ENCODE measurements around the gene APBA1.
"Not testable (repeated sequence)": the region's sequence is repeated elsewhere in the genome, so short reads cannot be mapped to it uniquely, and the experiment has no call there.

APBA1 gene

DNA sequence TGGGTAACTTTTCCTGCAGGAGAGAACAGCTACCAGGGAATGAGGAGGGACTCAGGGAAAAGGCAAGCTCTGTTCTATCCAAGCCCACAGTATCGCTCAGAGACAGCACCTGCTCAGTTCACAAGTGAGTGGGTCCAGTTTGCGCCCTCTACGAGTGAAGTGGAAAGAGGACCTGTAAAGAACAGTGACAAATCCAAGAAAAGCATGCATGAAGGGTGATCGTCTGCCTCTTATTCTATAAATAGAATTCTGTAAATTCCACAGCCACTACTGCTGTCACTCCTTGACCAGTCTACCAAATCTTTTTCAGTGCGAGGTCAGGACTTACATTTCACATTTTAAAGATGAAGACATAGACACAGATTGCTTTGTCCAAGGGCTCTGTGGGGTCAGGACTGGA lies 229.7 kb downstream of the APBA1 start:
- no peak for DNase-seq (ENCODE audit: low read depth)

DNA sequence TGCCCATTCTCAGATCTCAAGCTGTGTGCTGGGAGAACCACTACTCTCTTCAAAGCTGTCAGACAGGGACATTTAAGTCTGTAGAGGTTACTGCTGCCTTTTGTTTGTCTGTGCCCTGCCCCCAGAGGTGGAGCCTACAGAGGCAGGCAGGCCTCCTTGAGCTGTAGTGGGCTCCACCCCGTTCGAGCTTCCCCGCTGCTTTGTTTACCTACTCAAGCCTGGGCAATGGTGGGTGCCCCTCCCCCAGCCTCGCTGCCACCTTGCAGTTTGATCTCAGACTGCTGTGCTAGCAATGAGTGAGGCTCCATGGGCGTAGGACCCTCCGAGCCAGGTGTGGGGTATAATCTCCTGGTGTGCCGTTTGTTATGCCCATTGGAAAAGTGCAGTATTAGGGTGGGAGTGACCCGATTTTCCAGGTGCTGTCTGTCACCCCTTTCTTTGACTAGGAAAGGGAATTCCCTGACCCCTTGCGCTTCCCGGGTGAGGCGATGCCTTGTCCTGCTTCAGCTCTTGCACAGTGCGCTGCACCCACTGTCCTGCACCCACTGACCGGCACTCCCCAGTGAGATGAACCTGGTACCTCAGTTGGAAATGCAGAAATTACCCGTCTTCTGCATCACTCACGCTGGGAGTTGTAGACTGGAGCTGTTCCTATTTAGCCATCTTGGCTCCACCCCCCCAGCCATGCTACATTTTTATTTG lies 231.8 kb downstream of the APBA1 start:
- DNase-seq (ENCODE audit: low read depth) = not testable (repeated sequence)

DNA sequence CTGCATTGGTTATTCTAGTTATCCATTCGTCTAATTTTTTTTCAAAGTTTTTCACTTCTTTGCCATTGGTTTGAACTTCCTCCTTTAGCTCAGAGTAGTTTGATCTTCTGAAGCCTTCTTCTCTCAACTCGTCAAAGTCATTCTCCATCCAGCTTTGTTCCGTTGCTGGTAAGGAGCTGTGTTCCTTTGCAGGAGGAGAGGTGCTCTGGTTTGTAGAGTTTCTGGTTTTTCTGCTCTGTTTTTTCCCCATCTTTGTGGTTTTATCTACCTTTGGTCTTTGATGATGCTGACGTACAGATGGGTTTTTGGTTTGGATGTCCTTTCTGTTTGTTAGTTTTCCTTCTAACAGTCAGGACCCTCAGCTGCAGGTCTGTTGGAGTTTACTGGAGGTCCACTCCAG lies 232.5 kb downstream of the APBA1 start:
- DNase-seq (ENCODE audit: low read depth) = not testable (repeated sequence)

DNA sequence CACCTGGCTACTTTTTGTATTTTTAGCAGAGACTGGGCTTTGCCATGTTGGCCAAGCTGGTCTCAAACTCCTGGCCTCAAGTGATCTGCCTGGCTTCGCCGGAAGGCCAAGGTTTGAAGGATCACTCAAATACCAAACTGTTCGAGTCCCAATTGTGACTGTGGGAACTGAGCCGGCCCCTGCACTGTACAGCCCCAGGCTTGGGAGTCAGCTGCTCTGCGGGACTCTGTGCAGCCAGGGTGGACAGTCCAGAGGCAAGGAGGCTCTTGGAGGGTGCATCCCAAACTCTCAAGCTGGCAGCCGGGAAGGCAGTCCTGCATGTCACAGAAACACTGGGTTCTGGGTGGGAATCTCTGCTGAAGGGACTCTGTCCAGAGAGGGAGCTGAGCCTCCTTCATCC lies 238.2 kb downstream of the APBA1 start:
- no peak for DNase-seq (ENCODE audit: low read depth)

DNA sequence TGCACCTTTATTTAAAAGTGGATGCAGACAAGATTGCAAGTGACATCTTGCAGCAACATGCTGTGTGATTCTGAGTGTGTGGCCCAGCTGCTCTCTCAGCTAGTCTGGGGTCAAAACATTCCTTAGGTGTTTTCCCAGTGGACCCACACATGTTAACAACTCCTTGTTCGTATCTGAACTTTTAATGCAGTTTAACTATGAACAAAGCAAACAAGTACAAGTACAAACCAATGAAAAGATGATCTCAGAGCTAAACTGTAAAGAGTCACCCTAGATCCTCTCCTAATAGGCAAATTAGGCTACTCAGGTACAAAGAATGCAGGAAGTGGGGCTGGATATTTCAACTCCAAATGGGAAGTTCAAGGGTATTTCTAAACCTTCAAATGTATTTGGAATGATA lies 238.8 kb downstream of the APBA1 start:
- DNase-seq (ENCODE audit: low read depth) = peak; percentile 54

DNA sequence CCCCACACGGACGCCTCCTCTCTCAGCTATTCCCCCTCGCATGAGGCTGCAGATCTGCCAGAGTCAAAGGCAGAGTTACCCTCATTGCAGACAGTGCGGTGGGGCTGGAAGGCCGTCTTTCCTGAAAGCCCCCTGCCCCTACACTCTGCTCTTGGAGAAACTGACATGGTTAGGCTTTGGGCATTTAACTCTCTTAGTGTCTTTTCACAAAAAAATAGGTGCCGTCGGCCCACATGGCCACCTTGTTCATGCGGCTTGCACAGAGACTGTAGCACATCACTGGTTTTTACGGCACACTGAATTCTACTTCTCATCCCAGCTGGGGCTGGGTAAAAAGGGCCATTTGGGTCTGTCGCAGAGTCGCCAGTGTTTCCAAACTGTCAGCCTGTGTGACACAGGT lies 239.5 kb downstream of the APBA1 start:
- DNase-seq (ENCODE audit: low read depth) = no peak

DNA sequence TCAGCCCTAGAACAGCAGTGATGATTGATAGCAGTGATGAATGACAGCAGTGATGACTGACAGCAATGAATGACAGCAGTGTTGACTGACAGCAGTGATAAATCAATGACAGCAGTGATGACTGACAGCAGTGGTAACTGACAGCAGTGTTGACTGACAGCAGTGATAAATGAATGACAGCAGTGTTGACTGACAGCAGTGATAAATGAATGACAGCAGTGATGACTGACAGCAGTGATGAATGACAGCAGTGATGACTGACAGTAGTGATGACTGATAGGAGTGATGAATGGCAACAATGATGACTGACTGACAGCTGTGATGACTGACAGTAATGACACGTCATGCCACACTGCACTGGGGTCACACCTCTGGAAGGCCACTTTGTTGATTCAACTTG lies 240.4 kb downstream of the APBA1 start:
- no peak for DNase-seq (ENCODE audit: low read depth)

DNA sequence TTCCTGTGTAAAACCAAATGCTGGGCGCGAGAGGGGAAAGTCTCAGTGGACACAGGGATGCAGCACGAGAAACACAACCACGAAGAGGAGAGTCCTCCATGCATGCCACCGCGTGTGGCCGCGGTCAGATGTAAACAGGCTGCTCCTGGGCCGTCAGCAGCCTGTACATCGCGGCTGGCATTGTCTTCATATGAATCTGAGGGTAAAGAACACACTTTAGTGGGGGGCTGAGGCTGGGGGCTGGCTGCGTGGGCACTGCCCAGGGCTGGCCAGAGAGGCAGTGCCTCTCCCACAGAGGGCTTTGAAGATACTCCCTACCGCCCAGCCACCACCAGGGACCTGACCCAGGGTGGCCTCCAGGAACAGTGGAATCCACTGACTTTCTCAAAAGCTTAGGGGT lies 241.0 kb downstream of the APBA1 start:
- no peak for DNase-seq (ENCODE audit: low read depth)

DNA sequence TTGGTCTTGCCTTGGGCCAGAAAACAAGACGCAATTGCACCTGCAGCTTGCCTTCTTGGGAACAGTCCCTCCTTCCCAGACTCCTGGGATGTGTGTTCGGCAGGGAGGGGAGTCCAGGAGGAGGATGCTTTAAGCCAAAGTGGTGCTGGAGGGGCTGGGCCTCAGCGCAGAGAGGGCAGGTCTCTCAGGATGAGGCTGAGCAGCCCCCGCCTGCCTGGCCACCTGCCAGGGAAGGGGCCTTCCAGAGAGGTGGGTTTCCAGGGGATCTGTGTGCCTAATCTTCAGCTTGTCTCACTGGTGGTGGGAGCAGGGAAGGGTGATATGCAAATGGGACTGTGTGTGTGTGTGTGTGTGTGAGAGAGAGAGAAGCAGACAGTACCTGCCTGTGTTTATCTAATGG lies 242.0 kb downstream of the APBA1 start:
- DNase-seq (ENCODE audit: low read depth) = no peak

DNA sequence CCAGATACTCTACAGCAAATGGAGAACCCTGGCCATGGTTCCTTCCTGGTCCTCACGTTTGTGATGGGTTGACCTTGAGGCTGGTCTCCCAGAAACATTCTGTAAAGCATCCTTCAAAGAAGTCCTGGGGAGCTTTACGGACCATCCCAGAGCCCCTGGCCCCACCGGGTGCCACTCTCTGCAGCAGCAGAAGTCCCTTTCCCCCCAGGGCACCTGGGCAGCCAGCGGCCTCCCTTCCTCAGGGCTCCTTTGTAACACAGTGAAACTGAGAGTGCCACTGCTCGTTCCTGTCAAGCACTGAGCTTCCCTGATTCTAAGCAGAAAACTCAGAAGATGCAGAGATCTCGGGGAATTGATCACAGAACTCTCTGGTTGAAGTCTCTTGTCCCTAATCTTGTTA lies 242.9 kb downstream of the APBA1 start:
- DNase-seq (ENCODE audit: low read depth) = no peak

DNA sequence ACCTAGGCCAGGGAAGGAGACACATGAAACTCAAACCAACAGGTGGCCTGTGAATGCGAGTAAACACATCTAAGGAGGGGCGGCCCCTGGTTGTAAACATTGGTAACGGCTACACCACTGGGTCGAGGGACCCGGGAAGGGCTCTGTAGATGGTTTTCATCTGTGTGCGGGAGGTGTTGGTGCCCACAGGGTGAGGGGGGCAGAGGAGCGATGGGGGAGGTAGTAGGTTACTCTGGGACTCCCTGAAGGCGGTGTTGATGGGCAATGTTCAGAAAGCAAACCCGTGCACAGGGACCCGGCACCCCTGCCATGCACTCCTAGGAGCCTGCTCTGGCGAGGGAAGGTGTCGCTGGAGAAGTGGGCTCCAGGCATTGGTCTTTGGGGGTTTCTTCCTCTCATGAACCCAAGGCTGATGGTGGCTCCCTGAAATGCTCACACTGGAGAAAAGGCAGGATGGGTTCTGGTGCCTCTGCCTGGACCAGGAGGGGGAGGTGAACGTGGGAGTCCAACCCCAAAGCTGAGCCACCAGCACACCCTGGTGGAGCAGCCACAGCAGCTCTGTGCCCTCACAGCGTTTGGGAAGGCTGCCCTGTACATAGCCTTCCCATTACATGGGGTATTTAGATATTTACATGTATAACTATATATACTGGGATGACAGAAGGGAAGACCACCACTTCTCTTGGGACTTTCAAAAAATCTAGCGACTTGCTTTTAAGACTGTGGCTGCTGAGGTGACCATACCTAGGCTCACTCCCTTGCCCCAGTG lies 244.0 kb downstream of the APBA1 start:
- DNase-seq (ENCODE audit: low read depth) = no peak

DNA sequence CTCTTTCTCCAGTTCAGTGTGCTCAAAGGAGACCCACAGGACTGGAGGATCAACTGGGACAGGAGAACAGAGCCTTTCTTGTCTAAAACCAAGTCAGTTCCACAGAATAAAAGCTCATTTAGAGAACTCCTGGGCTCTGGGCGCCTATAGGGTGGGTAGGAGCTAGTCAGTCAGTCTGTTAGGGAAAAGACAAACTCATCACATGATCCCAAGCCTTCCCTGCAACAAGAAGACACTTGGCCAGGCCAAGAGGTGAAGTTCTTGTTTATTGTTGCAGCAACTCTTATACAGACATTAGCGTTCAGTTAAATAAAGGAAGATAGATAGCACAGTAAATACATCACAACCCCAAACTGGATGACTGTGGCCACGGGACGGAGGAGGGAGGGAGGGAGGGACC lies 244.9 kb downstream of the APBA1 start:
- no peak for DNase-seq (ENCODE audit: low read depth)

DNA sequence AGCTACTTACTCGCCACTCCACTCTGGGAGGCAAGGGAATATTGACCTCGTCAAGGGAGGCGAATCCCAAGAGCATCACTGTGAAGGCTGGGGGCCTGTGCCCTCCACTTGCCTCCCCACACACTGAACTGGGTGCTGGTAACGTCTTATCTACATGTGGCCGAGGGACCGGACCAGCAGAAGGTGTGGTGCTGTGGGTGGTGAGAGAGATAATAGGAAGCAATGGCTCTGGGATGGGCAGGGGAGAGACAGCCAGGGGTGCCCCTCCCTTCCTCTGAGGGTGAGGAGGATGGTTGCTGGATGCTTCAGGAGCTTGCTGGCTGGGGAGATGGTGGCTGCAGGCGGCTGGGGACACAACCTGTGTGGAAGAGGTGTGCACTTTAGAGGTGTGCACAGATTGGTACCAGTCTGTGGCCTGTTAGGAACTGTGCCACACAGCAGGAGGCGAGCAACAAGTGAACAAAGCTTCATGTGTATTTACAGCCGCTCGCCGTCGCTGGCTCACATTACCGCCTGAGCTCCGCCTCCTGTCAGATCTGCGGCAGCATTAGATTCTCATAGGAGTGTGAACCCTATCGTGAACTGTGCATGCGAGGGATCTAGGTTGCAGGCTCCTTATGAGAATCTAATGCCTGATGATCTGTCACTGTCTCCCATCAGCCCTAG lies 246.9 kb downstream of the APBA1 start:
- DNase-seq (ENCODE audit: low read depth) = no peak

DNA sequence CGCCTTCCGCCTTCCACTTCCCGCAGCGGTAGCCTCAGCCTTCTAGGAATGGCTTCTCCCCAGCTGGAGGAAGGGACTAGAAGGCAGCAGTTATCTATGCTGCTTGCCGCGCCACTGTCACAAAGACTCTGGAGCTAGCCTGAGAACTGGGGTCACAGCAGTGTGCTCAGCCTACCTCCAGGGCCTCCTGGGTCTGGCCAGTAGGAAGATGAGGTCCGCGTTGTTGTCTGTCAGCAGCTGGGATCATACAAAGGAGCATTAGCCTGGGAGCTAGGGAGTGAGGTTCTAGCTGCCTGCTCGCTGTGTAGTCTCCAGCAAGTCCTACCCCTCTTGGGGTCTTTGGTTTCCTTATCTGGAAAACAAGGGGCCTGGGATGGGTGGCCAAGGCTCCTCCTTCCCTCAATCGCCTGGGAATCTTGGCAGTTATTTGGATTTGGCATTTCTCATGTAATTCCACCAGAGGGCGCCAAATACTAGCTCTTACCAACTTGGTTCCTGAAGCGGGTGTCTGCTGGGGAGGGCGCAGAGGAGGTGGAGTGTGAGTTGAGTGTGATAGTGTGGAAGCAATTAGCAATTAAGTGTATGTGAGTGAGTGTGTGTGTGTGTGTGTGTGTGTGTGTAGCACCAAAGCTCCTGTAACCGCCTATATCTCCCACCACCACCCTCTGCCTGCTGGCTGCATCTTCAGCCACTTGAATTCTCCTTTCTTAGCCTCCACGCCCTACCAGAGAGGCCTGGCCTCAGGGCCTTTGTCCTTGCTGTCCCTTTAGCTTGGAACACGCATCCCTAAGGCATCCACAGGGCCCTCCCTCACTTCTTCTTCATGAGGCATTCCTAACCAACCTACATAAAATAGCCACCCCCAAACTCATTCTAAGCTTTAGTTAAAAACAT lies 250.0 kb downstream of the APBA1 start:
- DNase-seq (ENCODE audit: low read depth) = peak; percentile 36

DNA sequence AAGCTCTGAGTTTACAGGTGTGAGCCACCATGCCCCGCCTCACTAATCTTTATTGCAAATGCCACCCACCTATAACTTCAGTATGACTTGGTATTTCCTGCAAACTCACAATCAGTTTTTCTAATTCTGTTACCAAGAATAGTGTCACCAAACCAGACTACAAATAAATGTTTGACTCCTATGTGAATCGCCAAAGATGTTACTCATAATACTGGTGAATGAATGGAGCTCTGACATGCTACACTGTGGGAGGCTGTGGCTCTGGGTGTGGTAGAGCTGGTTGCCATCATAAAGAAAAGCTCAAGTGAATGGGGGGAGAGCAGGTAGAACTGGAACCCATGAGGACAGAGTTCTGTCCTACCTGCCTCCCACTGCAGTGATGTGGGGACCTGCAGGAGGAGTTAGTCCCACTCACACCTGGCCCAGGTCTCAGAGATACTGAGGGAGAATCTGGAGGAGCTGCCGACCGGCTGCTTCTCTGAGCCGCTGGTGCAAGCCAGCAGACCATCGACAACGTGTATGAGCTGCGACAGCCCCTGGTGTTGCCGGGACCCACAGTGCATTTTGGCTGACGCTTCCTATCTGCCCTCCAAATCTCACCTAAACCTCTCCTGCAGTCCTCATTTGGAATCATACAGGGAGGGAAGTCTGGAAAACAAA lies 251.4 kb downstream of the APBA1 start:
- DNase-seq (ENCODE audit: low read depth) = no peak

DNA sequence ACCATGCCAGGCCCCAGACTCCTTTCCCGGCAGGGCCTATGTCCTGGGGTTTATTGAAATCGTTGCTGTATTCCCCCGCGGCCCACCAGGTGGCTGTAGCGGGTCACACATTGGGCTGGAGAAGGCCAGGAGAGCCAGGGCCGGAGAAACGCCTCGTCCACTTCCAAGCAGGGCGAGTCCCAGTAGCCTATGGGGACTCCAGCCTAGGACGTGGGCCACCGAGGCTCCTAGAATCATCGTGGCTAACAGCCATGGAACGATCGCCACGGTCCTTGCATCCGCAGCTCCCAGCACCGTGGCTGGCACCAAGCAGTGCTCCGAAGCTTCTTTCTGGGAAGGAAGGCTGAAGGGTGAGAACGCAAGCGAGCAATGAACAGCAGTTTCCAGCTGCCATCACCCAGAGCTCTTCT lies 259.4 kb downstream of the APBA1 start:
- DNase-seq (ENCODE audit: low read depth) = no peak

DNA sequence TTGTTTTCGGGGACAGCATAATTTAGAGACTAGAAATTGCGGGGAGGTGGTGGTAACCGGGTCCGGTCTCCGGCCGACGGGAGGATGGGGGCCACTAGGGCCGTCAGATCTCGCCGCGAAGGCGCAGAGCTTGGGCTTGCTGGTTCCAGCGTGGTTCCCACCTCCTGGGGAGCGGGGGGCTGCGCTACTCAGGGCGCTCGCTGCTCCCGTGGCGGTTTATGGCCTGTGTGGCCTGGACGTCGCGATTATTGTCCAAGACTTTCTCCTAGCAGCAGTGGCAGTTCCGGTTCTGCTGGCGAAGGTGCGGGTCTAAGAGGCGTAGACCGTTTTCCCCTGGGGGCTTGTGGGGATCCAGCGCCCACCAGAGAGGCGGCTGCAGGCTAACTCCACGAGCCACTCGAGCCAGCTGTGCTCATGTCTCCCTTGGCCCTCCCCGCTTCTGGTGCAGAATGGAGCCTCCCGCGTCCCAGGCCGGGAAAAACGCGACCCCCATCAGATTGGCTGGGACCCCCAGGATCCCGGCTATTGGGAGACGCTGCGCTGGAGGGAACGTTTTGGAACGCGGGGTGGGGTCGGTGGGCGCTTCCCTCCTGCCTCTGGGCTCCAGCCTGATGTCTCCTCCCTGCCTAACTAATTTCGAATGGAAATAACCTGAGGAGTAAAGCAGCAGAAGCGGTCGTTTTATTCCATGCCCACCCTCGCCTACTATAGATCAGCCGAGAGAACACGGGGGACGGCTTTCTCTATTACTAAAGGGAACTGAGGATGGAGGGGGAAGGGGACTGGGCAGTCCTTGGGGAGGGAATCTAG lies 260.0 kb downstream of the APBA1 start:
- no peak for DNase-seq (ENCODE audit: low read depth)

DNA sequence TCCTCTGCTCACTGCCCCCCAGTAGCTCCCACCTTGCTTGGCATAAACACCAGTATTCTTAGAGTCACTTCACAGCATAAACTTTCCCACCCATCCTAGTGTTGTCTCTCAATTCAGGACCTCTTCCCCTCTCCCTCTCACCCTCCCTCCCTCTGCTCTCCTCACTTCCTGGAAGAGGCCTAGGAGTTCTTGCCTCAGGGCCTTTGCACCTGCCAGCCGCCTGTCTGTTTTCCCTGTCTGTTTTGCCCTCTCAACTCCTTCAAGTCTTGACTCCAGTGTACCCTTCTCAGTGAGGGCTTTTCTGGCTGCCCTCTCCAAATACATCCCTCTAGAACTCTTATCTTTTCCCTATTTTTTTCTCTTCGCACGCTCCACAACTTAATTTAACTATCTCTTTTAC lies 260.9 kb downstream of the APBA1 start:
- no peak for DNase-seq (ENCODE audit: low read depth)

DNA sequence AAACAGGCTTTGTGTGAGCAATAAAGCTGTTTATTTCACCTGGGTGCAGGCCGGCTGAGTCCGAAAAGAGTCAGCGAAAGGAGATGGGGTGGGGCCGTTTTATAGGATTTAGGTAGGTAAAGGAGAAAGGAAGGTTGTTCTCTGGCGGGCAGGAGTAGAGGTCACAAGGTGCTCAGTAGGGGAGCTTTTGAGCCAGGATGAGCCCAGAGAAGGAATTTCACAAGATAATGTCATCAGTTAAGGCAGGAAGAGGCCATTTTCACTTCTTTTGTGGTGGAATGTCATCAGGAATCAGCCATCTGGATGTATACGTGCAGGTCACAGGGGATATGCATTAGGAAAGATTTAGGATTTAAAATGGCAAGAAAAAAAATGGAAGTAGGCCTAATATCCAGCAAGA lies 262.2 kb downstream of the APBA1 start:
- not testable (repeated sequence) for DNase-seq (ENCODE audit: low read depth)

DNA sequence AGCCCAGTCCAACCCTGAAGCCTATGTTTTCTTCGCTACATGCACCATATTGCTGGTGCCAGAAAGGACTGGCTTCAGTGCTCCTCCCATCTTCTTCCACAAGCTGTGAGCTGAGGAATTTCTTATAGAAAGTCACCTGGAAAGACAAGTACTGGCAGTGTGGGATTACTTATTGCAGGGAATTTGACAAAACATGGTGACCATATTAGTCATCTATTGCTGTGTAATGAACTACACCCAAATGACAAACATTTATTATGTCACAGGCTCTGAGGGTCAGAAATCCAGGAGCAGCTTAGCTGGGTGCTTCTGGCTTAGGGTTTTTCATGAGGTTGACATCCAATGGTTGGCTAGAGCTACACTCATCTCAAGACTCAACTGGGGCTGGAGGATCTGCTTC lies 271.7 kb downstream of the APBA1 start:
- DNase-seq (ENCODE audit: low read depth) = no peak

All from HS-5 (cell line).